Sigmoid colon (tissue), 7 donors: Measurements from ENCODE around the gene FAM181B. TPM values are rescaled to one million over a fixed set of nuclear protein-coding genes. Genes with fewer than 3 reads are reported as not detected.

Experiments used
- DNase-seq: peaks from one replicate; pipeline ENCODE4 v3.0.0-alpha.2; 2019
- H3K27ac ChIP-seq, 4 donors: fragments of 200-600 bp; sonication (generic); one replicate each; pipeline ENCODE4 v1.5.1; 2016 to 2019; ENCODE audit warnings: mild to moderate bottlenecking in 1 of 4
- H3K27me3 ChIP-seq, 3 donors: fragments of 200-600 bp; sonication (generic); one replicate each; pipeline ENCODE4 v1.5.1; 2019; ENCODE audit warnings: mild to moderate bottlenecking in 1 of 3
- H3K36me3 ChIP-seq, 4 donors: fragments of 200-600 bp; sonication (generic); one replicate each; pipeline ENCODE4 v1.5.1; 2016 to 2019
- H3K4me1 ChIP-seq, 4 donors: fragments of 200-600 bp; sonication (generic); one replicate each; pipeline ENCODE4 v1.5.1; 2017 to 2019
- H3K4me3 ChIP-seq, 4 donors: fragments of 200-600 bp; sonication (generic); one replicate each; pipeline ENCODE4 v1.5.1; 2017 to 2019; ENCODE audit warnings: mild to moderate bottlenecking in 2 of 4, moderate library complexity in 1 of 4
- H3K9me3 ChIP-seq, 4 donors: fragments of 200-600 bp in 3 of 4; sonication (generic) in 3 of 4; one replicate each; pipeline versions ENCODE4 v1.5.1 to v1.6.1; 2013 to 2019
- CTCF ChIP-seq, 4 experiments: fragments of 450-650 bp in 3 of 4; fragments of 200-600 bp in 1 of 4; IDR thresholded peaks; one replicate each; pipeline ENCODE4 v1.5.1; 2016 to 2019; ENCODE audit warnings: antibody characterized with exemption in 4 of 4, mild to moderate bottlenecking in 3 of 4, moderate library complexity in 2 of 4
- EP300 ChIP-seq, 4 donors: sonication (generic); formaldehyde crosslinking; IDR thresholded peaks; one replicate each; pipeline ENCODE4 v1.6.1; 2017; ENCODE audit warnings: antibody characterized with exemption in 4 of 4
- POLR2A ChIP-seq, 2 donors: fragments of 450-650 bp; IDR thresholded peaks; one replicate each; pipeline ENCODE4 v1.6.1; 2016; ENCODE audit warnings: antibody characterized with exemption in 2 of 2, mild to moderate bottlenecking in 2 of 2, moderate library complexity in 2 of 2
- POLR2AphosphoS5 ChIP-seq, 4 donors: sonication (generic); formaldehyde crosslinking; IDR thresholded peaks; one replicate each; pipeline ENCODE4 v1.6.1; 2017; ENCODE audit warnings: antibody characterized with exemption in 4 of 4
- WGBS, 2 donors: extraction: QIAGEN DNeasy Blood & Tissue Kit; methylation state at CpG; one replicate each; pipeline ENCODE4 v1.1.7; 2013; 5-methylcytosine and 5-hydroxymethylcytosine counted together
- intact Hi-C: fragments of 100-400 bp; cut with DNase I; formaldehyde crosslinking; loops from one replicate; pipeline ENCODE4 v1.15.1; 2023
- polyA plus RNA-seq, 3 donors: library from polyadenylated mRNA; stranded (reverse); fragments of 200-250 nt; gene quantifications; one replicate each; pipeline ENCODE4 v1.2.3, GENCODE V29; 2013
- total RNA-seq, 4 donors: library from RNA; depleted of rRNA; stranded (reverse); fragments of >200 nt; gene quantifications; one replicate each; pipeline ENCODE4 v1.1.0, GENCODE V29; 2016
- donor health status: healthy with polysubstance abuse.
- donor health status: Bipolar disorder and iron deficiency.
- donor health status: healthy.

FAM181B gene
- total and polyA plus RNA-seq, 7 donors: under 0.01 to 1.4 (median 0.83) TPM

GRCh38 chr11:82763167-82763566 is 29.5 kb upstream of the FAM181B start:
- WGBS, 2 donors: 30 to 71% methylated on average over 1 of the region's 1 CpG
- Histone ChIP-seq H3K27me3 (no peaks in the 10 kb centered on the region), H3K4me3 (no peak overlapping the region), H3K27ac (no peak overlapping the region), H3K4me1 (peaks cover 0 to 4% (median 0%) of the 10 kb centered on the region in 4 donors), H3K9me3 (no peaks in the 10 kb centered on the region), H3K36me3 (no peaks in the 10 kb centered on the region)
- intact Hi-C loops: no loop called here
- no peak for TF ChIP-seq POLR2AphosphoS5 (IDR thresholded peaks at IDR 0.05)
- DNase-seq: no peak

GRCh38 chr11:82759649-82760048 is 26.0 kb upstream of the FAM181B start:
- H3K9me3 ChIP-seq: no peaks in the 10 kb centered on the region
- 91 to 95% methylated on average over 3 of the region's 3 CpGs for WGBS, 2 donors
- H3K27me3 ChIP-seq: no peaks in the 10 kb centered on the region
- no peak overlapping the region for H3K27ac ChIP-seq
- intact Hi-C loops: no loop called here
- H3K36me3 ChIP-seq: no peaks in the 10 kb centered on the region
- H3K4me1 ChIP-seq: no peaks in the 10 kb centered on the region
- DNase-seq: no peak
- TF ChIP-seq CTCF (IDR thresholded peaks at IDR 0.05): no peak
- no peak for TF ChIP-seq POLR2A (IDR thresholded peaks at IDR 0.05)
- no peak overlapping the region for H3K4me3 ChIP-seq

- Histone ChIP-seq H3K27ac (peak overlapping the region in 2 of 4 donors; percentile 10 to 19), H3K27me3 (no peaks in the 10 kb centered on the region), H3K36me3 (no peaks in the 10 kb centered on the region), H3K4me3 (no peak overlapping the region), H3K9me3 (no peaks in the 10 kb centered on the region), H3K4me1 (no peaks in the 10 kb centered on the region)
- TF ChIP-seq POLR2A (IDR thresholded peaks at IDR 0.05): no peak
- TF ChIP-seq EP300 (IDR thresholded peaks at IDR 0.05): no peak
- no peak for TF ChIP-seq POLR2AphosphoS5 (IDR thresholded peaks at IDR 0.05)
- TF ChIP-seq CTCF (IDR thresholded peaks at IDR 0.05): no peak
- 56 to 57% methylated on average over 3 of the region's 3 CpGs for WGBS, 2 donors
- intact Hi-C loops: no loop called here
- no peak for DNase-seq
Measured at GRCh38 chr11:82757660-82758357, 24.1 kb upstream of the FAM181B start.

- Histone ChIP-seq H3K4me3 (no peak overlapping the region), H3K4me1 (no peaks in the 10 kb centered on the region), H3K9me3 (no peaks in the 10 kb centered on the region), H3K27me3 (no peaks in the 10 kb centered on the region), H3K27ac (peak overlapping the region in 2 of 4 donors; percentile 10 to 21), H3K36me3 (no peaks in the 10 kb centered on the region)
- TF ChIP-seq POLR2A (IDR thresholded peaks at IDR 0.05): no peak
- TF ChIP-seq EP300 (IDR thresholded peaks at IDR 0.05): no peak
- no peak for TF ChIP-seq CTCF (IDR thresholded peaks at IDR 0.05)
- no peak for TF ChIP-seq POLR2AphosphoS5 (IDR thresholded peaks at IDR 0.05)
- intact Hi-C loops: no loop called here
- WGBS, 2 donors: 70 to 71% methylated on average over 8 of the region's 8 CpGs
- no peak for DNase-seq
Measured at GRCh38 chr11:82756765-82757639, 23.3 kb upstream of the FAM181B start.

GRCh38 chr11:82754410-82754809 is 20.7 kb upstream of the FAM181B start:
- intact Hi-C loops: no loop called here
- H3K9me3 ChIP-seq: no peaks in the 10 kb centered on the region
- 18 to 59% methylated on average over 4 of the region's 4 CpGs for WGBS, 2 donors
- TF ChIP-seq EP300 (IDR thresholded peaks at IDR 0.05) (no peak), CTCF (IDR thresholded peaks at IDR 0.05) (no peak), POLR2AphosphoS5 (IDR thresholded peaks at IDR 0.05) (no peak), POLR2A (IDR thresholded peaks at IDR 0.05) (no peak)
- no peak overlapping the region for H3K4me3 ChIP-seq
- no peaks in the 10 kb centered on the region for H3K36me3 ChIP-seq
- no peak overlapping the region for H3K27ac ChIP-seq
- H3K4me1 ChIP-seq: no peaks in the 10 kb centered on the region
- H3K27me3 ChIP-seq: no peaks in the 10 kb centered on the region
- no peak for DNase-seq
